Testis (tissue), 2 donors: ENCODE measurements around the gene FRG2B.
"Not testable (repeated sequence)": the region's sequence is repeated elsewhere in the genome, so short reads cannot be mapped to it uniquely, and the experiment has no call there.

ENCODE experiments used
- POLR2A ChIP-seq: fragments of 450-650 bp; IDR thresholded peaks from one replicate; pipeline ENCODE4 v1.6.1; 2017; ENCODE audit warnings: antibody characterized with exemption, mild to moderate bottlenecking, moderate library complexity
- TF ChIP-seq, protein P1 (sequence below), 3 experiments: fragments of 450-650 bp in 2 of 3; fragments of 200-600 bp in 1 of 3; sonication (generic) in 1 of 3; IDR thresholded peaks; one replicate each; pipeline ENCODE4 v1.5.1; 2016 to 2019; ENCODE audit warnings: antibody characterized with exemption in 3 of 3, mild to moderate bottlenecking in 2 of 3, moderate library complexity in 1 of 3

DNA sequence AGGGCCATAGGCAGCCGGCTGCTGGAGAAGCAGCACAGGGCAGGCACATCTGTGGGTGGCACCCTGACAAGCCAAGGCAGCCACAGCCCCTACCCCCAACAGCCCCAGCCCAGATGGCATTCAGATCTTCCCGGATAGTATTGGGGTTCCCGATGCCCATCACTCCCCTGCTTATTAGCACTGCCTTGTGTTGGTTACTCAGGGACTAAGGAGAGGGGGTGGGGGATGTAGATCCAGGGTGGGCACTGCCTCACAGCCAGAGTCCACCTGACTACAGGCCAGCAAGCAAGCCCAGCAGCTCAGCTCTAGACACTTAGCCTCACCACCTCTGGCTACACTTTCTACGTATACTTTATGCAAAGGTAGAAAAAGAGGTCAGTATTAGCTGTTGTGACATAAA lies 30.7 kb upstream of the FRG2B start:
- TF ChIP-seq, protein P1, sequence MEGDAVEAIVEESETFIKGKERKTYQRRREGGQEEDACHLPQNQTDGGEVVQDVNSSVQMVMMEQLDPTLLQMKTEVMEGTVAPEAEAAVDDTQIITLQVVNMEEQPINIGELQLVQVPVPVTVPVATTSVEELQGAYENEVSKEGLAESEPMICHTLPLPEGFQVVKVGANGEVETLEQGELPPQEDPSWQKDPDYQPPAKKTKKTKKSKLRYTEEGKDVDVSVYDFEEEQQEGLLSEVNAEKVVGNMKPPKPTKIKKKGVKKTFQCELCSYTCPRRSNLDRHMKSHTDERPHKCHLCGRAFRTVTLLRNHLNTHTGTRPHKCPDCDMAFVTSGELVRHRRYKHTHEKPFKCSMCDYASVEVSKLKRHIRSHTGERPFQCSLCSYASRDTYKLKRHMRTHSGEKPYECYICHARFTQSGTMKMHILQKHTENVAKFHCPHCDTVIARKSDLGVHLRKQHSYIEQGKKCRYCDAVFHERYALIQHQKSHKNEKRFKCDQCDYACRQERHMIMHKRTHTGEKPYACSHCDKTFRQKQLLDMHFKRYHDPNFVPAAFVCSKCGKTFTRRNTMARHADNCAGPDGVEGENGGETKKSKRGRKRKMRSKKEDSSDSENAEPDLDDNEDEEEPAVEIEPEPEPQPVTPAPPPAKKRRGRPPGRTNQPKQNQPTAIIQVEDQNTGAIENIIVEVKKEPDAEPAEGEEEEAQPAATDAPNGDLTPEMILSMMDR (IDR thresholded peaks at IDR 0.05) = not testable (repeated sequence)
- TF ChIP-seq POLR2A = not testable (repeated sequence)
